GOT3 (cell line): ENCODE results near the gene USH1C.

ENCODE experiments used
- DNase-seq: peaks from one replicate; lab custom pipeline; 2025; ENCODE audit warnings: mixed read lengths; lab: John Stamatoyannopoulos, UW

USH1C gene

GRCh38 chr11:17570034-17570433 is 25.8 kb upstream of the USH1C start:
- no peak for DNase-seq

GRCh38 chr11:17568944-17569343 is 24.7 kb upstream of the USH1C start:
- DNase-seq, result no peak

- DNase-seq, result no peak
Observed at GRCh38 chr11:17564687-17565042, 20.4 kb upstream of the USH1C start.

DNA sequence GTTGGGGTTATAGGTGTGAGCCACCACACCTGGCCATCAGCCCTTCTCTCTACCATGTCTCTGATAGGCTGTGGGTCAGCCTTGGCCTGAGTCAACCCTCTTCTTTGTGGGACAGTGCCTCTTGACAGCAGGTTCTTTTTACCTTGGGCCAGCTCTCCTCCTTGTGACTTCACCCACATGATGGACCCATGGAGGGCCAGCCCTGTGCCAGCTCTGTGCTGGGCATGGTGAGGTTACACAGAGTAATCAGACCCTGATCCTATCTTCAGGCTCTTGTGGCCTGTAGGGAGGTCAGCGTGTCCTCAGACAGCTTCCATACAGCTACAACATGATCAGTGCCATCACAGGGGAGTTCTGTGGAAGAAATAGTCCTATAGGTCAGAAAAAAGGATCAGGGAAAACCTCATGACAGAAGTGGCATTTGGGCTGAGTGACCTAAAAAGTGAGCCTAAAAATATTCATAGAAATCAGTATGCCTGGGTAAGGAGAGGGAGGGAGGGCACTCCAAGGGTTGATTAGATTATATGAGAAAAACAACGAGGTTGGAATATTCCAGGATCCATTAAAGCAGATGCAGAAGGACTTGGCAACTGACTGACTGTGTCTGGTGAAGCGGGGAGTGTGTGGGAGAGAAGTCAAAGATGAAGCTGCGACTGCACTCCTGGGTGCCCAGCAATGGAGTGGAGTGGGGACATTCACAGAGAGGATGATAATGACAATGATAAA is 19.9 kb upstream of the USH1C start:
- DNase-seq, result no peak

- DNase-seq, result no peak
Observed at GRCh38 chr11:17563231-17563646, 19.0 kb upstream of the USH1C start.

DNA sequence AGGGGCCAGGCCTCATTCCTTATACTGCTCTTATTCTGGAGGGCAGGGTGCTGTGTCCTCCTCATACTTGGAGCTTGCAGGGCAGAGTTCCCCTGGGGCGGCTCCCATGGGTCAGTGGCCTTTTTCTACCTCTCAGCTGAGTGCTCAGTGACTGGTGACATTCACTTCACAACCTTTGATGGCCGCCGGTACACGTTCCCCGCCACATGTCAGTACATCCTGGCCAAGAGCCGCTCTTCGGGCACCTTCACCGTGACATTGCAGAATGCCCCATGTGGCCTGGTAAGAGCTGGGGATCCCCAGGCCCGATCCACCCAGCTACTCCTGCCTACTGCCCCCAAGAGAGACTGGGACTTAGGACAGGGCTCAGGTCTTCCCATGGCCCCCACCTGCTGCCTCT is 17.3 kb upstream of the USH1C start:
- no peak for DNase-seq

- no peak for DNase-seq
Observed at GRCh38 chr11:17561111-17561415, 16.8 kb upstream of the USH1C start.

GRCh38 chr11:17560281-17561110 is 16.3 kb upstream of the USH1C start:
- no peak for DNase-seq

GRCh38 chr11:17559341-17560087 is 15.3 kb upstream of the USH1C start:
- no peak for DNase-seq

GRCh38 chr11:17558916-17559315 is 14.7 kb upstream of the USH1C start:
- no peak for DNase-seq

DNA sequence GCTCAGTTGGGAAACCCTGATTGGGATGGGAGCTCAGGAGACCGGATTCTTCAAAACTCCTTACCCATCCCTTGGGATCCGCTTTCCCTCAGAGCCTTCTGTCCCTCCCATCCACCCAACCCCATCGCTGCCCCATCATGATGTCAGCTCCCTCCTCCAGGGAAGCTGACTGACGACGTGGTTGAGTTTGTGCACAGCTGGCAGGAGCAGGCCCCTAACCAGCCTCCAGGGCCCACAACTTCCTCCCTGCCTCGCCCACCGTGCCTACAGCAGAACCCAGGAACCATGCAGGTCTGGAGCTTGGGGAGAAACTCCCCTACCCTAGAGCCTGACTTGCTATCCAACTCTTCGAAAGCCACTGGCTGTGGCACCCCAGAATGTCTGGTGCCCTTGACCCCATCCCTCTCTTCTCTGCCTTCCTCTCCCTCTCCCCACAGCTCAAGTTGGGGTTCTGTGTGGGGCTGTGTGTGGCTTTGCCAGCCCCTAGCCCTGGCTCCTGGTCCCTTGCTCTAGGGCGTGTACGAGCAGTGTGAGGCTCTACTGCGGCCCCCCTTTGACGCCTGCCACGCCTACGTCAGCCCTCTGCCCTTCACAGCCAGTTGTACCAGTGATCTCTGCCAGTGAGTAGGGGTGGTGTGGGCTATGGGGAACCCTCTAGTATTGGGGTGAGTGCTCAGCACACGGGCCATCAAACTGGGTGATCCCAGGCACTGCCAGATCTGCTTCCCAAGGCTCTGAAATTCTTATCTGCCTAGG is 14.0 kb upstream of the USH1C start:
- no peak for DNase-seq

- DNase-seq, result no peak
Observed at GRCh38 chr11:17556999-17557398, 12.8 kb upstream of the USH1C start.

DNA sequence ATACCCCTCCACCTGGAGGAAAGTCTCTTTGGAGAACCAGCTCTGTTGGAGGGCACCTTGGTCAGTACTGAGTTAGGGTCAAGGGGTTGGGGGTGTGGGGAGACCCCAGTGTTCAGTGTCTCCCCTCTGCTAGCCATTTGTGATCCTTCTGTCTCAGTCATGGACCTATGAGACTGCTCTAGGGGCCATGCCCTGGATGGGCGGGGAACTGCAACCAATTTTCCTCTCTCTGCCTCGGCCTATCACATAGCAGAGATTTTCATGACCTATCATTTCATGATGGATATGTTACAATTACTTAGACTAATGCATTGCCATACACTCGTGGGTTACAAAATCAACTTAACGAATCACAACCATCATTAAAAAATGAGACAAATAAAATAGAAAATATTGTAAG is 10.3 kb upstream of the USH1C start:
- no peak for DNase-seq

- no peak for DNase-seq
Observed at GRCh38 chr11:17553249-17553546, 9.0 kb upstream of the USH1C start.

DNA sequence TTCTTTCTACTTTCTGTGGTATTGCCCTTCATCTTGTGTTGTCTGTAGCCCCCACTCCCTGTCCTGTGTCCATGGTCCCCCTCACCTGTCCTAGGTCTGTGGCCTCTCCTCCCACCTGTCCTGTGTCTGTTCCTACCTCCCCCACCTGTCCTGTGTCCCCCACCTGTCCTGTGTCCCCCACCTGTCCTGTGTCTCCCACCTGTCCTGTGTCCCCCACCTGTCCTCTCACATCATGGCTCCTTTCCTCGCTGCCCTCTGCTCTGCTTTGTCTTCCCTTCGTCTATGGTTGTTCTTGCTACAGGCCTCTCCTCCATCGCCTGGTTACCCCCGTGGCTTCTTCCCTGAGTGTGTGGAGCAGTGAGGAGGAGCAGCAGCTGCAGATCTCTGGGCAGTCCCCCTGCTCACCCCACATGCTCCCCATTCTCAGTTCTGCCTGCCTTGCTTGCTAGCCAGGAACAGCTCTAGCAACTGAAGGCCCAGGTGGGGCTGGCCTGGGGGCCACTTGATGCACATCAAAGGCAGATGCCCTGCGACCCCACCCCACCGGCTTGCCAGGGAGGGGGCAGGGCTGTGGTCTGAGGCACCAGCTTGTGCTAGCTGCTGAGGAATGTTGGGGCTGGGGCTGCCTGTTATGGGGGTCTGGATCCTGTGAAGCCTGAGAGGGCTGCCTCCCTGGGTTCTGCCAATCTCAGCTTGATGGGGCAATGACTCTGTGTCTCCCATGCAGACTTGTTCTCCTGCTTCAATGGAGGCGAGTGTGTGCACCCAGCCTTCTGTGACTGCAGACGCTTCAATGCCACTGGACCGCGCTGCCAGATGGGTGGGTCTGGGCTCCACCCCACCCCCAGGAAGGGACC is 8.4 kb upstream of the USH1C start:
- no peak for DNase-seq

- DNase-seq, result no peak
Observed at GRCh38 chr11:17552041-17552355, 7.8 kb upstream of the USH1C start.

DNA sequence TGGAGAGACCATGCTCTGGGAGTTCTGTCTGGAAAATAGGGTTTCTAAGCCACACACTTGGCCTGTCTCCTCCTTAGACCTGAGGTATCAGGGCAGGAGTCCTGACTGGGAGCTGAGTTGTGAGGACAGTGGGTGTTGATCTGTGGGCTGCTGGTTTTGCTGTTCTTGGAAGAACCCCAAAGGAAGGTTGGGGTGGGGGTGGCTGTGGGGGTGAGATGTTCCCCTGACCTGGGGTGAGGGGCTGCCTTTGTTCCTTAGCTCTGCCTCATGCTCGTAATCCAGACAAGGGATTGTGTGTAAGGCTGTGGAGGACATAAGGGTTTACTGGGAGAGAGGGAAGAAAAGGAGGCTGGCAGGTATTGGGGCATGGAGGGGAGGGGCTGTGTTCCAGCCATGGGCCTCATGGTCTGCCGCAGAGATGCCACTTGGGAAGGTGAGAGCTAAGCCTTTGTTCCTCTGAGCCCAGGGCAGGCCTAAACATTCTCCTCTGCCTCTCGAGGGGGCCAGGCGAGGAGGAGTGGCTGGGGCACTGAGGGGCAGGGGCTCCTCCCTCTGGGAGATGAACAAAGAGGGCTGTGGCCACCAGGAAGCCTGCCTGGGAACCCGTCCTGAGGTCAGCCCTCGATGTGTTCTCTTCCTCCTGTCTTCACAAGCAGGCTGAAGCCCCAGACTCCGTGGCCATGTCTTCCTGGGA is 7.3 kb upstream of the USH1C start:
- DNase-seq, result no peak

- no peak for DNase-seq
Observed at GRCh38 chr11:17550450-17551346, 6.5 kb upstream of the USH1C start.

DNA sequence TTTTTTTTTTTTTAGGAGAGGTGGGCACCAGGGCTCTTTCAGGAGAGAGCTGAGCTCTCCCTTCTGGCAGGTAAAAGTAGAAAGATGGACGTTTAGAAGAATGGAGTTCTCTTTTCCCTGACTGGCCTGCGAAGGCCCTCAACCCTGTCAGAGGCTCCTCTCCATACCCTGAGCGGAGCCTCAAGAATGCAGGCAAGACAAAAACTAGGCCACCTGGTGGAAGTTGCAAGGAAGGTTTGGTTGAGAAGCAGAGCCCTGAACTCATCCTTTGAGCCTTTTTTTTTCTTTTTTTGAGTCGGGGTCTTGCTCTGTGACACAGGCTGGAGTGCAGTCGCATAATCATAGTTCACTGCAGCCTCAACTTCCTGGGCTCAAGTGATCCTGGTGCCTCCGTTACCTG is 4.2 kb upstream of the USH1C start:
- DNase-seq, result no peak

GRCh38 chr11:17547932-17548331 is 3.7 kb upstream of the USH1C start:
- DNase-seq, result no peak
